Psoas muscle (tissue), 8 donors: ENCODE data around the gene SPATA21. TPM values are rescaled to one million over a fixed set of nuclear protein-coding genes. Genes with fewer than 3 reads are reported as not detected.

Experiments
- ATAC-seq, 4 donors: fragments of 200-7000 bp; cut with Tn5 transposase; one replicate each; pipeline ENCODE4 v1.9.1; 2020; ENCODE audit warnings: moderate library complexity in 3 of 4, mild to moderate bottlenecking in 2 of 4
- DNase-seq, 2 donors: peaks; one replicate each; pipeline ENCODE4 v3.0.0-alpha.2; 2020
- H3K27ac ChIP-seq: fragments of 200-600 bp; one replicate; pipeline ENCODE4 v1.8.0; 2022
- H3K27me3 ChIP-seq, 3 donors: fragments of 200-600 bp in 1 of 3; one replicate each; pipeline versions ENCODE4 v1.6.1 to v1.8.0; 2013 to 2022; ENCODE audit warnings: low read length in 2 of 3, mild to moderate bottlenecking in 2 of 3, moderate library complexity in 1 of 3; ENCODE audit not compliant: insufficient read depth in 3 of 3
- H3K36me3 ChIP-seq, 2 donors: fragments of 200-600 bp in 1 of 2; one replicate each; pipeline versions ENCODE4 v1.6.1 to v1.8.0; 2013 to 2022; ENCODE audit warnings: low read depth in 1 of 2, mild to moderate bottlenecking in 1 of 2, moderate library complexity in 1 of 2; ENCODE audit not compliant: insufficient read depth in 1 of 2
- H3K4me1 ChIP-seq: fragments of 200-600 bp; one replicate; pipeline ENCODE4 v1.8.0; 2022
- H3K4me3 ChIP-seq: fragments of 200-600 bp; one replicate; pipeline ENCODE4 v1.8.0; 2022; ENCODE audit warnings: mild to moderate bottlenecking
- H3K9me3 ChIP-seq: fragments of 200-600 bp; one replicate; pipeline ENCODE4 v1.8.0; 2022
- WGBS, 3 donors: extraction: QIAGEN DNeasy Blood & Tissue Kit; methylation state at CpG; one replicate each; pipeline versions ENCODE4 v1.1.6 to v1.1.7; 2013; 5-methylcytosine and 5-hydroxymethylcytosine counted together
- intact Hi-C, 2 donors: fragments of 100-400 bp; cut with DNase I; formaldehyde crosslinking; loops; one replicate each; pipeline versions ENCODE4 v1.11.0 to v1.14.2; 2022
- polyA plus RNA-seq, 3 donors: library from polyadenylated mRNA; stranded (reverse); fragments of 200-250 nt; gene quantifications; one replicate each; pipeline ENCODE4 v1.2.3, GENCODE V29; 2013
- total RNA-seq, 4 donors: library from RNA; stranded (reverse); fragmentation: NEBNext Ultra II Directional in 2 of 4; extraction: Animal tissue kit (Norgen Biotek cat#: 25700) in 2 of 4; gene quantifications; one replicate each; pipeline versions ENCODE4 v1.2.1 to v1.2.4, GENCODE V29; 2021 to 2023
- TF ChIP-seq, protein P1 (sequence below): fragments of 200-600 bp; IDR thresholded peaks from one replicate; pipeline ENCODE4 v1.8.0; 2022; ENCODE audit warnings: antibody characterized with exemption
- donor health status: healthy with polysubstance abuse.
- donor health status: DM: no; HTN: no; CAD: no; lungs with moderate emphysema.
- donor health status: Bipolar disorder and iron deficiency.
- donor health status: healthy.
- donor health status: DM: yes; HTN: yes; CAD: no.
- donor health status: DM: no; HTN: no; CAD: no.
- donor health status: DM: no; HTN: no; CAD: no.
- donor health status: DM: yes; HTN: yes; CAD: no.

SPATA21 gene
- total and polyA plus RNA-seq, 7 donors, result 0.21 to 0.52 (median 0.44) TPM; not detected in 4

DNA sequence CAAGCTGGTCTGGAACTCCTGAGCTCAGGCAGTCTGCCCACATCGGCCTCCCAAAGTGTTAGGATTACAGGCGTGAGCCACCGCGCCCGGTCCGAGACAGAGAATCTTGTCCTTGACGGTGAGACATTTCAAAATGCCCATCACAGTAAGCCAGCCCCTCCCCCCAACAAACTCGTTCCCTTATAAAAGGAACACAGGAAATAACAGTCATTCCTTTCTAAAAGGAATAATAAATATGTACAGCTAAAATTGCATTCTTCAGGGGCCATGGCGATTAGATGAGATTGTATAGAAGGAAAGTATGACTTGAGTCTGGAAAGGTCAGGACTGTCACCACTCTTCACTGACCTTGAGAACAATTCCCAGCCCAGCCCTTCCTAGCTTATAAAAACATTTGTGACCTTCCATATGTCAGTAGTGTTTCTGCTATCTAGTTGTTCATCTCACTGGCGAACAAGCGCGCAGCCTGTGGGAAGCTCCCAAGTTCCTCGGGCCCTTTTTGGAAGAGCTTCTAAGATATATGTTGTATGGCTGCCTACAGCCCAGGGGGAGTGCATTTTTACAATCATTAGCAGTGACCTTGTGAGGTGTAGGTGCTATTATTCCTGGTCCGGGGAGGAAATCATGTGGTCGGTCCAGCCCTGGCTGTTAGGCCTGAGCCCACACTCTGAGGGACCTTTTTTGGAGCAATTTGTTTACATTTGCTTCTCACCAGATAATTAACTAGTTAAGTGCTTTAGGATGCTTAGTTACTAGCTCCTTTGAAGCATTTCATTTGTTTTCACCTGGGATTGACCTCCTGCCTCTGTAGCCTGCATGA lies 61.5 kb downstream of the SPATA21 start:
- intact Hi-C loops, result no loop called here
- no peaks in the 10 kb centered on the region for H3K9me3 ChIP-seq
- H3K4me1 ChIP-seq, result peaks cover 77% of the 10 kb centered on the region
- no peaks in the 10 kb centered on the region for H3K36me3 ChIP-seq
- ATAC-seq (peak in 3 of 4 donors; percentile 15 to 50 (median 31)), DNase-seq (no peak)
- WGBS, 3 donors, result 38 to 59% (median 50%) methylated on average over 15 of the region's 15 CpGs
- TF ChIP-seq, protein P1, sequence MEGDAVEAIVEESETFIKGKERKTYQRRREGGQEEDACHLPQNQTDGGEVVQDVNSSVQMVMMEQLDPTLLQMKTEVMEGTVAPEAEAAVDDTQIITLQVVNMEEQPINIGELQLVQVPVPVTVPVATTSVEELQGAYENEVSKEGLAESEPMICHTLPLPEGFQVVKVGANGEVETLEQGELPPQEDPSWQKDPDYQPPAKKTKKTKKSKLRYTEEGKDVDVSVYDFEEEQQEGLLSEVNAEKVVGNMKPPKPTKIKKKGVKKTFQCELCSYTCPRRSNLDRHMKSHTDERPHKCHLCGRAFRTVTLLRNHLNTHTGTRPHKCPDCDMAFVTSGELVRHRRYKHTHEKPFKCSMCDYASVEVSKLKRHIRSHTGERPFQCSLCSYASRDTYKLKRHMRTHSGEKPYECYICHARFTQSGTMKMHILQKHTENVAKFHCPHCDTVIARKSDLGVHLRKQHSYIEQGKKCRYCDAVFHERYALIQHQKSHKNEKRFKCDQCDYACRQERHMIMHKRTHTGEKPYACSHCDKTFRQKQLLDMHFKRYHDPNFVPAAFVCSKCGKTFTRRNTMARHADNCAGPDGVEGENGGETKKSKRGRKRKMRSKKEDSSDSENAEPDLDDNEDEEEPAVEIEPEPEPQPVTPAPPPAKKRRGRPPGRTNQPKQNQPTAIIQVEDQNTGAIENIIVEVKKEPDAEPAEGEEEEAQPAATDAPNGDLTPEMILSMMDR, result no peak
- H3K4me3 ChIP-seq, result no peak overlapping the region
- H3K27me3 ChIP-seq, result no peaks in the 10 kb centered on the region
- peak overlapping the region; percentile 31 for H3K27ac ChIP-seq

DNA sequence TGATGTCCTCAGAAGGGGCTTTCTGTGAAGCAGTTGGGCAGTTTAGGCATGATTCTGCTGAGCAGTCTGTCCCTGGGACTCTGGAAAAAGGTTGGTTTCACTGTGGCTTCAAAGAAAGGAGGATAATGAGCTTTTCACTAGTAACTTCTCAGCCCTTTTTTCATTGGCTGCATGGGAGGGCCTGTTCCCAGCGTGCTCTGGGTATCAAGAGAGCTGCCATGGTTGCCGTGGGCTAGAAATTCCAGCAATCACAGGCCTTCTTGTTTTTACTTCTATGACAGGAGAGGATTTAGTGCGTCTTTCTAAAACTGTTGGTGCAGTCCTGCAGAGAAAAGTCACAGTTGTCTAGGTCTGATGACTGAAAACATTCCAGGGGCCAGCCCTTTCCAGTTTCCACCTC lies 63.0 kb downstream of the SPATA21 start:
- intact Hi-C loops, result no loop called here
- 29 to 57% (median 40%) methylated on average over 3 of the region's 3 CpGs for WGBS, 3 donors
- no peak overlapping the region for H3K27ac ChIP-seq
- H3K4me3 ChIP-seq, result no peak overlapping the region
- TF ChIP-seq, protein P1, result no peak
- ATAC-seq (no peak), DNase-seq (no peak)
- H3K36me3 ChIP-seq, result no peaks in the 10 kb centered on the region
- H3K4me1 ChIP-seq, result peaks cover 89% of the 10 kb centered on the region
- no peaks in the 10 kb centered on the region for H3K27me3 ChIP-seq
- H3K9me3 ChIP-seq, result no peaks in the 10 kb centered on the region

GRCh38 chr1:16372535-16373285 lies 64.5 kb downstream of the SPATA21 start:
- H3K4me1 ChIP-seq, result peaks cover 86% of the 10 kb centered on the region
- intact Hi-C loops, result no loop called here
- no peaks in the 10 kb centered on the region for H3K27me3 ChIP-seq
- H3K9me3 ChIP-seq, result no peaks in the 10 kb centered on the region
- ATAC-seq (no peak), DNase-seq (no peak)
- H3K27ac ChIP-seq, result peak overlapping the region; percentile 12
- TF ChIP-seq, protein P1, result no peak
- no peaks in the 10 kb centered on the region for H3K36me3 ChIP-seq
- H3K4me3 ChIP-seq, result no peak overlapping the region
- 69 to 81% (median 71%) methylated on average over 3 of the region's 3 CpGs for WGBS, 3 donors

DNA sequence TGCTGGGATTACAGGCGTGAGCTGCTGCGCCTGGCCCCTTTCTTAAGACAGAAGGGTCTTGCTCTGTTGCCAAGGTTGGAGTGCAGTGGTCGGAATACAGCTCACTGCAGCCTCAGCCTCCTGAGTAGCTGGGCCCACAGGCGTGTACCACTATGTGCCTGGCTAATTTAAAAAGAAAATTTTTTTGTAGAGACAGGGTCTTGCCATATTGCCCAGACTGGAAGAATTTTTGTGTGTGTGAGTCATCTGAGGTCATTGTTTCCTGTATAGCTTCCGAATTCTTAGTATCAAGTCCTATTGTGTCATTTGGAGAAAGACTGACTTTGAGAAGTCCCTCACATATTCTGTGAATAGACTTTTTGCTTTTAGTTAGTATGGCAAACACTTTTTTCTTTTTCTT lies 65.5 kb downstream of the SPATA21 start:
- Histone ChIP-seq H3K9me3 (no peaks in the 10 kb centered on the region), H3K27me3 (no peaks in the 10 kb centered on the region), H3K27ac (peak overlapping the region; percentile 12), H3K4me3 (no peak overlapping the region), H3K36me3 (no peaks in the 10 kb centered on the region), H3K4me1 (peaks cover 76% of the 10 kb centered on the region)
- 79 to 94% (median 86%) methylated on average over 5 of the region's 5 CpGs for WGBS, 3 donors
- ATAC-seq, result no peak
- intact Hi-C loops, result no loop called here
- TF ChIP-seq, protein P1, result no peak
- DNase-seq, result no peak
